HCT116 (cell line): ENCODE measurements around the gene TPRG1.

Experiments
- CEBPB ChIP-seq: IDR thresholded peaks from 2 replicates; pipeline ENCODE4 v1.6.1; 2012; ENCODE audit warnings: low read depth
- CTCF ChIP-seq, 3 experiments: fragments of 200-600 bp in 1 of 3; sonication (generic) in 1 of 3; IDR thresholded peaks in 2 of 3; conservative IDR thresholded peaks in 1 of 3; 2 replicates each; pipeline ENCODE4 v1.5.1; 2012 to 2017; ENCODE audit warnings: low read depth in 2 of 3, low read length in 2 of 3, antibody characterized with exemption in 1 of 3, borderline replicate concordance in 1 of 3, control low read depth in 1 of 3, mild to moderate bottlenecking in 1 of 3, mixed read lengths in 1 of 3, mixed run types in 1 of 3, moderate library complexity in 1 of 3; ENCODE audit not compliant: insufficient read depth in 1 of 3
- POLR2A ChIP-seq: IDR thresholded peaks from 2 replicates; pipeline ENCODE4 v1.7.0; 2011; ENCODE audit warnings: borderline replicate concordance; ENCODE audit not compliant: insufficient read depth, insufficient read length; ENCODE audit errors: extremely low read depth
- REST ChIP-seq: IDR thresholded peaks from 2 replicates; pipeline ENCODE4 v1.6.1; 2012; ENCODE audit warnings: low read depth
- YY1 ChIP-seq: IDR thresholded peaks from 2 replicates; pipeline ENCODE4 v1.6.1; 2011; ENCODE audit warnings: low read length, low read depth, moderate library complexity, mild to moderate bottlenecking; ENCODE audit not compliant: insufficient replicate concordance; ENCODE audit errors: extremely low read depth
- ZBTB33 ChIP-seq: IDR thresholded peaks from 2 replicates; pipeline ENCODE4 v1.6.1; 2011; ENCODE audit warnings: mild to moderate bottlenecking, low read length, moderate library complexity; ENCODE audit not compliant: insufficient replicate concordance; ENCODE audit errors: extremely low read depth
- TF ChIP-seq, protein P1 (sequence below): IDR thresholded peaks from 2 replicates; pipeline ENCODE4 v1.6.1; 2012

- TF ChIP-seq CTCF (IDR thresholded peaks at IDR 0.05 in 2 of 3, conservative IDR thresholded peaks at IDR 0.05 in 1 of 3; ENCODE audit: borderline replicate concordance in 1 of 3, insufficient read depth in 1 of 3, low read depth in 2 of 3, low read length in 2 of 3), result no peak
- no peak for TF ChIP-seq CEBPB
- TF ChIP-seq REST, result no peak
- TF ChIP-seq, protein P1, sequence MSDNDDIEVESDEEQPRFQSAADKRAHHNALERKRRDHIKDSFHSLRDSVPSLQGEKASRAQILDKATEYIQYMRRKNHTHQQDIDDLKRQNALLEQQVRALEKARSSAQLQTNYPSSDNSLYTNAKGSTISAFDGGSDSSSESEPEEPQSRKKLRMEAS, result no peak
- no peak for TF ChIP-seq YY1
- no peak for TF ChIP-seq ZBTB33
- no peak for TF ChIP-seq POLR2A
Measured at GRCh38 chr3:189168711-189169110, 3.1 kb upstream of the TPRG1 start.
